Ovary (tissue), 9 donors: ENCODE results near the gene PCDH15. TPM values are rescaled to one million over a fixed set of nuclear protein-coding genes. Genes with fewer than 3 reads are reported as not detected.

Experiments used
- DNase-seq, 5 donors: peaks; one replicate each; pipeline ENCODE4 v3.0.0-alpha.2; 2019 to 2020
- H3K27ac ChIP-seq, 2 donors: fragments of 200-600 bp; one replicate each; pipeline versions ENCODE4 v1.5.1 to v1.8.0; 2019 to 2022
- H3K27me3 ChIP-seq: fragments of 200-600 bp; one replicate; pipeline ENCODE4 v1.8.0; 2022
- H3K36me3 ChIP-seq: fragments of 200-600 bp; sonication (generic); one replicate; pipeline ENCODE4 v1.5.1; 2019
- H3K4me1 ChIP-seq: one replicate; pipeline ENCODE4 v1.8.1; 2013; ENCODE audit warnings: mild to moderate bottlenecking, moderate library complexity; ENCODE audit not compliant: insufficient read depth
- H3K4me3 ChIP-seq: fragments of 200-600 bp; sonication (generic); one replicate; pipeline ENCODE4 v1.5.1; 2017
- H3K9me3 ChIP-seq, 2 donors: fragments of 200-600 bp in 1 of 2; sonication (generic) in 1 of 2; one replicate each; pipeline versions ENCODE4 v1.5.1 to v1.8.1; 2013 to 2019; ENCODE audit warnings: mild to moderate bottlenecking in 1 of 2, moderate library complexity in 1 of 2
- EP300 ChIP-seq: sonication (generic); formaldehyde crosslinking; IDR thresholded peaks from one replicate; pipeline ENCODE4 v1.6.1; 2017; ENCODE audit warnings: antibody characterized with exemption
- POLR2A ChIP-seq: fragments of 450-650 bp; IDR thresholded peaks from one replicate; pipeline ENCODE4 v1.6.1; 2017; ENCODE audit warnings: antibody characterized with exemption, mild to moderate bottlenecking, moderate library complexity
- WGBS, 3 donors: extraction: QIAGEN DNeasy Blood & Tissue Kit in 1 of 3; methylation state at CpG; one replicate each; pipeline versions ENCODE4 v1.1.5 to v1.1.7; 2013 to 2017; 5-methylcytosine and 5-hydroxymethylcytosine counted together
- intact Hi-C, 4 donors: fragments of 100-400 bp; cut with DNase I; formaldehyde crosslinking; loops; one replicate each; pipeline versions ENCODE4 v1.11.0 to v1.15.1; 2022 to 2023
- polyA plus RNA-seq, 2 donors: library from polyadenylated mRNA; stranded (reverse); fragments of 200-250 nt in 1 of 2; fragments of 350-450 nt in 1 of 2; fragmentation: Illumina TruSeq in 1 of 2; extraction: RNeasy Lipid Tissue Mini Kit (QIAGEN cat#74804) in 1 of 2; gene quantifications; one replicate each; pipeline ENCODE4 v1.2.3, GENCODE V29; 2013 to 2014
- total RNA-seq, 7 donors: library from RNA; depleted of rRNA in 2 of 7; stranded (reverse); fragments of >200 nt in 2 of 7; fragmentation: NEBNext Ultra II Directional in 3 of 7; extraction: Animal tissue kit (Norgen Biotek cat#: 25700) in 3 of 7; gene quantifications; one replicate each; pipeline versions ENCODE4 v1.1.0 to v1.2.4, GENCODE V29; 2016 to 2023
- TF ChIP-seq, protein P1 (sequence below), 3 donors: fragments of 450-650 bp in 2 of 3; fragments of 200-600 bp in 1 of 3; IDR thresholded peaks; one replicate each; pipeline versions ENCODE4 v1.5.1 to v1.8.0; 2016 to 2022; ENCODE audit warnings: antibody characterized with exemption in 3 of 3, mild to moderate bottlenecking in 1 of 3
- donor health status: DM: no; HTN: no; CAD: no; lungs with moderate emphysema.
- donor health status: DM: no; HTN: no; CAD: no.
- donor health status: Bipolar disorder and iron deficiency.
- donor health status: DM: yes; HTN: yes; CAD: no.
- donor health status: DM: no; HTN: no; CAD: no.
- donor health status: DM: yes; HTN: yes; CAD: no.

The PCDH15 gene
- total and polyA plus RNA-seq, 9 donors, result 0.02 to 0.34 TPM; not detected in 7

DNA sequence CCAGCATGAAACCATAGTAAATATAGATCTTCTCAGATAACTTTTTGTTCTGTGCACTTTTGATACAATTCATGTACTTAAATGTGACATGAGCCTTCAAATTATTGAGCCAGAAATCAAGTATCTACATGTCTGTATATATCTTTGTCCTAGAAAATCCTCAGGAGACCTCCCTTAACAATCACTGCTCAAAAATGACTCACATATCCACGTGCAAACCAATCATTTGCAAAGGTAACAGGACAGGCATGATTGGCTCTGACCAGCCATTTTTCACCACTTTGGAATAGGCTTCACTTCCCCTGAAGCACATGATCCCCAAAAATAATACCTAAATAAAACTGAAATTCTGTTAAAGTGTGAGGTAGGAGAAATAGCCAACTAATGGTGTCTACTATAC, 902.5 kb downstream of the PCDH15 start:
- no peaks in the 10 kb centered on the region for H3K36me3 ChIP-seq
- 21 to 45% (median 28%) methylated on average over 1 of the region's 1 CpG for WGBS, 3 donors
- no peak for DNase-seq
- TF ChIP-seq POLR2A, result no peak
- TF ChIP-seq, protein P1, sequence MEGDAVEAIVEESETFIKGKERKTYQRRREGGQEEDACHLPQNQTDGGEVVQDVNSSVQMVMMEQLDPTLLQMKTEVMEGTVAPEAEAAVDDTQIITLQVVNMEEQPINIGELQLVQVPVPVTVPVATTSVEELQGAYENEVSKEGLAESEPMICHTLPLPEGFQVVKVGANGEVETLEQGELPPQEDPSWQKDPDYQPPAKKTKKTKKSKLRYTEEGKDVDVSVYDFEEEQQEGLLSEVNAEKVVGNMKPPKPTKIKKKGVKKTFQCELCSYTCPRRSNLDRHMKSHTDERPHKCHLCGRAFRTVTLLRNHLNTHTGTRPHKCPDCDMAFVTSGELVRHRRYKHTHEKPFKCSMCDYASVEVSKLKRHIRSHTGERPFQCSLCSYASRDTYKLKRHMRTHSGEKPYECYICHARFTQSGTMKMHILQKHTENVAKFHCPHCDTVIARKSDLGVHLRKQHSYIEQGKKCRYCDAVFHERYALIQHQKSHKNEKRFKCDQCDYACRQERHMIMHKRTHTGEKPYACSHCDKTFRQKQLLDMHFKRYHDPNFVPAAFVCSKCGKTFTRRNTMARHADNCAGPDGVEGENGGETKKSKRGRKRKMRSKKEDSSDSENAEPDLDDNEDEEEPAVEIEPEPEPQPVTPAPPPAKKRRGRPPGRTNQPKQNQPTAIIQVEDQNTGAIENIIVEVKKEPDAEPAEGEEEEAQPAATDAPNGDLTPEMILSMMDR (IDR thresholded peaks at IDR 0.05), result no peak
- TF ChIP-seq EP300, result no peak
- no peak overlapping the region for H3K27ac ChIP-seq
- no peaks in the 10 kb centered on the region for H3K9me3 ChIP-seq
- no peaks in the 10 kb centered on the region for H3K27me3 ChIP-seq
- intact Hi-C loops, result loop anchor here in 1 of 4 donors (5.0 kb wide), 1 partner anchor 314 kb away; no protein-coding TSS in a partner anchor
- no peak overlapping the region for H3K4me3 ChIP-seq
- H3K4me1 ChIP-seq, result no peaks in the 10 kb centered on the region

DNA sequence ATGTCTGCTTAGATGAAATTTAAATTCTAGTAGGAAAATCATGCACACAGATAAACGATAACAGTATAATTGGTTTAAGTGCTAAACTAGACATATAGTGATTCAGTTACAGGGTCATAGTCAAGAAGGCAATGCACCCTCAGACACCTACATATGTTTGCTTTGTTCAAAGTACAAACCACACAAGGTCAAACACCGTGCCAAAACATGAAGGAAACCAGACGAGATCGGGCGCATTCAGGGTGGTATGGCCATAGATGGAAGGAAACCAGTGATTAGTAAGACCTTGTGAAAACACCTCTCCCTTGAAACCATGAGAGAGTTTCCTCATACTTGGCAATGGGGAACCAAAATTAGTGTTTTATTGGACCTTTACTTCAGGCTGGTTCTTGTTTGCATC, 906.9 kb downstream of the PCDH15 start:
- H3K9me3 ChIP-seq, result no peaks in the 10 kb centered on the region
- no peak for DNase-seq
- intact Hi-C loops, result no loop called here
- TF ChIP-seq, protein P1 (IDR thresholded peaks at IDR 0.05), result no peak
- no peak for TF ChIP-seq POLR2A
- no peak for TF ChIP-seq EP300
- H3K27me3 ChIP-seq, result no peaks in the 10 kb centered on the region
- no peak overlapping the region for H3K4me3 ChIP-seq
- no peaks in the 10 kb centered on the region for H3K36me3 ChIP-seq
- H3K27ac ChIP-seq, result no peak overlapping the region
- H3K4me1 ChIP-seq, result no peaks in the 10 kb centered on the region
- 53 to 68% (median 61%) methylated on average over 5 of the region's 5 CpGs for WGBS, 3 donors

DNA sequence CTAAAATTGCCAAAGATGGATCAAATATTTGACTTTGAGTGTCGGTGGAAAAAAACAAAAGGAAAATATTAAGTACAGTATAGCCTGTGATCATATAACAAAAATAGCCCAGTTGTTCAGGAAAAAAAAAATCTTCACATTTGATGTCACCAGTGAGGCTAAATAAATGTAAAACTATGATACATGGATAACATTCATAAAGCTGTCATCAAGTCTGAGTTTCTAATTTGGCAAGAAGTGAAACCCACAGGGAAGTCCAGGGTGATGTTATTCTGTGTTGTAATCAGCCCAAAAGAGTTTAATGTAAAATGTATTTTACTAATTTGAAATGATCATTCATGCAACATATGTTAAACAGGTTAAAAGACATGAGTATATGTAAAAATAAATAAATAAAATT, 908.0 kb downstream of the PCDH15 start:
- no peak overlapping the region for H3K4me3 ChIP-seq
- WGBS, 3 donors, result 93 to 98% (median 98%) methylated on average over 1 of the region's 1 CpG
- intact Hi-C loops, result no loop called here
- TF ChIP-seq POLR2A, result no peak
- TF ChIP-seq EP300, result no peak
- TF ChIP-seq, protein P1 (IDR thresholded peaks at IDR 0.05), result no peak
- DNase-seq, result no peak
- no peaks in the 10 kb centered on the region for H3K9me3 ChIP-seq
- H3K27me3 ChIP-seq, result no peaks in the 10 kb centered on the region
- H3K27ac ChIP-seq, result no peak overlapping the region
- H3K36me3 ChIP-seq, result no peaks in the 10 kb centered on the region
- no peaks in the 10 kb centered on the region for H3K4me1 ChIP-seq

DNA sequence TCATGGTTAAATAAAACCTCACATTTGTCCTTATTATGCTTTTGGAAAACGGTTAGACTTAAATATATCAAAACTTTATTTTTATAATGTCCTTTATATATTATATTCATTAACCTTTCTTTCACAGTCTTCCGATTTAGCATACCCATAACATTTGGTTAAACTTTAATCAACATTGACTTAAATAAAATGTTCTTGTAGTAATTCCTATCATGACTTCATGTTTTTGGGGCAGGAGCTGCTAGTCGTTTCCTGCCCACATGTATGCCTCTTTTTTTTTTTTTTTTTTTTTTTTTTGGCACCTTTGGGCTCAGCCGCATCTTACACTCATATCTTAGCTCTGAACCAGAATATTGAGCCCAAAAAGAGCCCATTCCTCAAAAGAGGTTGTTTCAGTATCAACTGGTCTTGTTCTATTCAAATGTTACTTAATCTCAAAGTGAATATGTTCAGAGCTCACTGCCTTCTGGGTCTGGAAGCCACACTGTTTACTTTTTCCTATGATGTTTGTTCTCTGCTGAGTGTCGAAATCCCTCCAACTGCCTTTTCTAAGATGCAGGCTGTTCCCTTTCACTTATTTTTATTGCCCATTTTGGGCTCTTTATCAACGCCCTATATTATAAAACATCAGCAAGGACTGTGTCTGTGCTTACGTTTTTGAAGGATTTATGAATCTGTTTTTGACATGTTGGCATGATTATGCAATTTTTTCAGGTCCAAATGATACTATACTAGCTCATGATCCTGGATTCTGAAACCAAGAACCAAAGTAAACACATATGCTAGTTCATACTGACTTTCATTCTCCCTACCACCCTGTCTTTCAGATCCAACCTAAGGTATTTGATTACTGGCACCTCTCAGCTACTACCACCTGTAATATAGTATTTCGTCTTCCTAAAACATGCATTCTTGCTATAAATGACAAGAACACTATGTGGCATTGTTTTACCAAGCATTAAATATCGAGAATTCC, 914.4 kb downstream of the PCDH15 start:
- 38 to 50% (median 40%) methylated on average over 9 of the region's 9 CpGs for WGBS, 3 donors
- no peaks in the 10 kb centered on the region for H3K27me3 ChIP-seq
- no peaks in the 10 kb centered on the region for H3K36me3 ChIP-seq
- no peaks in the 10 kb centered on the region for H3K9me3 ChIP-seq
- no peak for DNase-seq
- TF ChIP-seq, protein P1 (IDR thresholded peaks at IDR 0.05), result no peak
- no peak overlapping the region for H3K4me3 ChIP-seq
- no peak overlapping the region for H3K27ac ChIP-seq
- no peaks in the 10 kb centered on the region for H3K4me1 ChIP-seq
- intact Hi-C loops, result no loop called here
